Vagina (tissue), 2 donors: ENCODE data around the gene CENPO.

Source experiments
- POLR2A ChIP-seq, 2 donors: fragments of 450-650 bp; IDR thresholded peaks; one replicate each; pipeline ENCODE4 v1.6.1; 2017; ENCODE audit warnings: antibody characterized with exemption in 2 of 2, mild to moderate bottlenecking in 2 of 2, moderate library complexity in 2 of 2
- POLR2AphosphoS5 ChIP-seq, 2 donors: sonication (generic); formaldehyde crosslinking; IDR thresholded peaks; one replicate each; pipeline ENCODE4 v1.9.0; 2017; ENCODE audit warnings: antibody characterized with exemption in 2 of 2, mild to moderate bottlenecking in 2 of 2, low read depth in 1 of 2; ENCODE audit not compliant: insufficient read depth in 1 of 2
- TF ChIP-seq, protein P1 (sequence below), 3 experiments: fragments of 450-650 bp in 2 of 3; fragments of 200-600 bp in 1 of 3; sonication (generic) in 1 of 3; IDR thresholded peaks; one replicate each; pipeline ENCODE4 v1.5.1; 2017 to 2019; ENCODE audit warnings: antibody characterized with exemption in 3 of 3, mild to moderate bottlenecking in 2 of 3, moderate library complexity in 2 of 3

- TF ChIP-seq, protein P1, sequence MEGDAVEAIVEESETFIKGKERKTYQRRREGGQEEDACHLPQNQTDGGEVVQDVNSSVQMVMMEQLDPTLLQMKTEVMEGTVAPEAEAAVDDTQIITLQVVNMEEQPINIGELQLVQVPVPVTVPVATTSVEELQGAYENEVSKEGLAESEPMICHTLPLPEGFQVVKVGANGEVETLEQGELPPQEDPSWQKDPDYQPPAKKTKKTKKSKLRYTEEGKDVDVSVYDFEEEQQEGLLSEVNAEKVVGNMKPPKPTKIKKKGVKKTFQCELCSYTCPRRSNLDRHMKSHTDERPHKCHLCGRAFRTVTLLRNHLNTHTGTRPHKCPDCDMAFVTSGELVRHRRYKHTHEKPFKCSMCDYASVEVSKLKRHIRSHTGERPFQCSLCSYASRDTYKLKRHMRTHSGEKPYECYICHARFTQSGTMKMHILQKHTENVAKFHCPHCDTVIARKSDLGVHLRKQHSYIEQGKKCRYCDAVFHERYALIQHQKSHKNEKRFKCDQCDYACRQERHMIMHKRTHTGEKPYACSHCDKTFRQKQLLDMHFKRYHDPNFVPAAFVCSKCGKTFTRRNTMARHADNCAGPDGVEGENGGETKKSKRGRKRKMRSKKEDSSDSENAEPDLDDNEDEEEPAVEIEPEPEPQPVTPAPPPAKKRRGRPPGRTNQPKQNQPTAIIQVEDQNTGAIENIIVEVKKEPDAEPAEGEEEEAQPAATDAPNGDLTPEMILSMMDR (IDR thresholded peaks at IDR 0.05) = no peak
- TF ChIP-seq POLR2A (IDR thresholded peaks at IDR 0.05) (no peak), POLR2AphosphoS5 (IDR thresholded peaks at IDR 0.05; ENCODE audit: insufficient read depth in 1 of 2, low read depth in 1 of 2) (no peak)
Observed at GRCh38 chr2:24830786-24831185, 37.6 kb downstream of the CENPO start.
